Effector CD4-positive, alpha-beta T cell (primary cell): ENCODE results near the gene SOHLH1. TPM values are rescaled to one million over a fixed set of nuclear protein-coding genes. Genes with fewer than 3 reads are reported as not detected.

Experiments
- DNase-seq: peaks from one replicate; pipeline ENCODE4 v3.0.0-alpha.2; 2020
- total RNA-seq: gene quantifications from one replicate; lab custom pipeline; 2026; lab: John Stamatoyannopoulos, UW

SOHLH1 gene, protein sequence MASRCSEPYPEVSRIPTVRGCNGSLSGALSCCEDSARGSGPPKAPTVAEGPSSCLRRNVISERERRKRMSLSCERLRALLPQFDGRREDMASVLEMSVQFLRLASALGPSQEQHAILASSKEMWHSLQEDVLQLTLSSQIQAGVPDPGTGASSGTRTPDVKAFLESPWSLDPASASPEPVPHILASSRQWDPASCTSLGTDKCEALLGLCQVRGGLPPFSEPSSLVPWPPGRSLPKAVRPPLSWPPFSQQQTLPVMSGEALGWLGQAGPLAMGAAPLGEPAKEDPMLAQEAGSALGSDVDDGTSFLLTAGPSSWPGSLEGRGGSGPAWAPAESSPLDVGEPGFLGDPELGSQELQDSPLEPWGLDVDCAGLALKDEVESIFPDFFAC
- not detected for total RNA-seq

- DNase-seq, result no peak
Measured at GRCh38 chr9:135699440-135699839, at the start of gene SOHLH1. Gene SOHLH1 (minus strand): TSS chr9:135699481. CDS start chr9:135699467, 14 bp downstream.

DNA sequence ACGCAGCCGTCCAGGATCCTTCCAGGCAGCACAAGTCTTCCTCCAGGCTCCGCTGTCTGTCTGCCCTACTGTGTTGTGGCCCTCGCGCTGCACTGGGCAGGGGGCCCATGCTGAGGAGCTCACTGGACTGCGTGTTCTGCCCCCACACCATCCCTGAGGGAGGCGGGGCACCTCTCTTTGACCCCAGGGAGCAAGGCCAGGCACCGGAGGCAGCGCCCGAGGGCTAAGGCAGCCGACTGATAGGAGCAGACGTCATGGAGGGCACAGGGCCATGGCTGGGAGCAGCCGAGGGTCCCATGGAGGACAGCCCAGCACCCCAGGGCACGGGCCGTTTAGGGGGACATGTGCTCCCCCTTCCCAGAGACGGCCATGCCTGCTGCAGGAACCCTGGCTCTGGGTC, 49.4 kb upstream of the SOHLH1 start:
- no peak for DNase-seq

DNA sequence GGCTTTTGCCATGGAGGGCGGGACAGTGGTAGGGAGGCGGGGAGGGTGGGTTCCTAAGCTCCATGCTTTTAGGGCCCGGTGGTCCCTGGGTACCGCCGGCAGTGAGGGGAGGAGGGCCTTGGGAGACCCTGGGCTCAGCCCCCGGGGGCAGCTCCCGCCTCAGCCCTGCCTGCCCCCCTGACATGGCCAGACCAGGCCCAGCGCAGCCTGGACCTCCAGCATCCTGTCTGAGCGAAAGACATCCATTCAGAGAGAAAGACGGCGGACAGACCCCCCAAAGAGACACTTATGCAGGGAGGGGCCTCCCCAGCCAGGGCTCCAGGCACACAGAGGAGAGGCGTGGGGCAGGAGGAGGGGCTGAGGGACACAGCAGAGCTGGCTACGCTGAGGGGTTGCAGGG, 48.0 kb upstream of the SOHLH1 start:
- no peak for DNase-seq

DNA sequence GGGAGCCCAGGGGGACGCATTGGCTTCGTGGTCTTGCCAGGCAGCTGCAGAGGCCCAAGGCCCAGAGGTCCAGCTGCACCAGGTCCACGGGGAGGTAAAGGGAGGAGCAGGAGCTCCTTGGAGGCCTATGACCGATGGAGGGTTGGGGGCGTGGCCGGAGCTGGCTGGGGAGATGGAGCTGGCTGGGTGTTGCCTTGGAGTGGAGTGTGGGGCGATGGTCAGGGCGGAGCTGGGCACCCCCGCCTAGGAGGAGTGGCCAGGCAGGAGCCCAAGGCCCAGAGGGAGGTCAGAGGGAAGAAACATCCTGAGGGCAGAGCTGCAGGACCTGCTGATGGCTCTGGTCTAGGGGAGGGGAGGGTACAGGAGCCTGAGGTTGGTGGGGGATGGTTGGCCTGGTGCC, 47.3 kb upstream of the SOHLH1 start:
- no peak for DNase-seq

DNA sequence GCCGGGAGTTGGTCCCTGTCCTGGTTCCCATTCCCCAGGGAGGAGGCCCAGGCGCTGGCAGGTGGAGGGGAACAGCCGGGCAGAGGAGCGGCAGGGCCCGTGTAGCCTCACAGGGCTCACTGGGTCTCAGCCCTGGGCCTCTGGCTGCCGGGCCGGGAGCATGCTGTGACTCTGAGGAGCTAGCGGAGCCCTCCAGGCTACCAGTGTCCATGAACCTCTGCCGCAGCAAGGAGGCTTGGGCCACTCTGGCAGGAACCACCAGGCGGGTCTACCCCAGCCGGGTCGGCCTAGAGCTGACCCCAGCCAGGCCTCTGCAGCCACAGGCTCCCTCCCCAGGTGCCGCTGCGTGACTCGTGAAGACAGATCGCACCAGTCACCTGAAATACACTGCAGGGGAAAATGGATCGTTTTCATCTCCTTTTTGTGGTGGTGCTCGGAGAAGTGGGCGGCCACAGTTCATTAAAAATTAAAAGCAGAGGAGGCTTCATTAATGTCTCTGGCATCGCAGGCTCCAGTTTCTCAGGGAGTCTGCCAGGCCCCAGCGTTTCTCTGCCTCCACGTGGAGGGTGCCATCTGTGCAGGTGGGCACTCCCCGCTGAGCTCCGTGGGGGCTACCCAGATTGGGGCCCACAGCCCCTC, 46.5 kb upstream of the SOHLH1 start:
- no peak for DNase-seq

DNA sequence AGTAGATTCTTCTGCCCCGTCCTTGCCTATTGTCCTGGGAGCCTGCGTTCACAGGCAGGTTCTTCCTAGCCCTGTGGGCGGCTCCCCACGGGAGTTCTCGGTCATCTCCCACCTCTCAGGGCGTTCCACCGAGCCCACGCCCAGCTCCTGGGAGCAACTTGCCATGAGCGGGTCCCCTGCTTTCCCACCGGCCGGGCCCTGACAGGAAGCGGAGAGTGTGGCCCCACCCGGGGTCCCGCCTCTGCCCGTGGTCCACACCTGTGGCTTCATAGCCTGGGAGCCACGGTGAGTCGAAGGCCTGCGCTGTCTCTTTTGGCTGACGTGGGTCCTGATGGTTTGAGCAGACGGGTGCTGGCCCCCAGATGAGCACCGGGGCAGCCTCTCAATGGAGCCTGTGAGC, 45.9 kb upstream of the SOHLH1 start:
- no peak for DNase-seq

GRCh38 chr9:135744333-135745070, 45.2 kb upstream of the SOHLH1 start:
- DNase-seq, result no peak

- DNase-seq, result no peak
Measured at GRCh38 chr9:135743546-135744332, 44.5 kb upstream of the SOHLH1 start.

GRCh38 chr9:135743021-135743420, 43.7 kb upstream of the SOHLH1 start:
- DNase-seq, result no peak

DNA sequence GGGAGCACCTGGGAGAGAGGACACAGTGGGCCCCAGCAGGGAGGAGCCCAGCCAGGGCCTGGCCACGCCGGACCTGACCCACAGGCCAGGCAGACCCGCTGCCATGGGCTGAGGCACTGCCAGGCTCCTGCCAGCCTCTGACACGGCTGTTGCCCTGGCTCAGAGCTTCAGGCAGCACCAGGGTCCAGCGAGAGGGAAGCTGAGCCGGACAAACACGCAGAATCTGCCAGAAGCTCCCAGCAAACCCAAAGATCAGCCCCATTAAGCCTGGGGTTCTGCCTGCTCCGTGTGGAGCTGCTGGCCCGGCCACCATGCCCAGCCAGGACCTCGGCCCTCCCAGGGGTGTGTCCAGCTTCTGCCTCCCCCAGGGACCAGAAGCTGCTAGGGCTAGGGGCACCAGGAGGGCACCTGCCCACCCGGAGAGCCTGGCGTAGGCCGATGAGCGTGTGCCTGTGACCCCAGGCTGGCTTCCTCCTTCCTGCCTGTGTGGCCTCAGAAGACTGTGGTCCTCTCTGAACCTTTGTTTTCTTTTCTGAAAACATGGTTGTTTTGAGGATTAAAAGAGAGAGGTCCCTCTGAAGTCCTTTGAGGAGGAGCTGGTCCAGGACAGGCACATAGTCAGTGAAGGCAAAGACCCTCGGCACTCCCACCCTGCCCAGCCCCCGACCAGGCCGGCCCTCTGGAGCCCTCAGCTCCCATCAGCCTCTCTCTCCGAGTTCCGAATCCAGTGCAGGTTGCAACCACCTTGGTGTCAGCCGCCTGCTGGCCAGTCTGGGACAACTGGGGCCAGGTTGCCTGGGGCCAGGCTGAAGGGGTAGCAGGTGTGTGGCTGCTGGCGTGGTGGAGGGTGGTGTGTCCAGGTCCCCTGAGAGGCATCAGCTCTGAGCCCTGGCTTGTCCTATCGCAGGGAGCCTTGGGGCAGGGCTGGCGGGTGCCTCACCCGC, 42.3 kb upstream of the SOHLH1 start:
- no peak for DNase-seq

DNA sequence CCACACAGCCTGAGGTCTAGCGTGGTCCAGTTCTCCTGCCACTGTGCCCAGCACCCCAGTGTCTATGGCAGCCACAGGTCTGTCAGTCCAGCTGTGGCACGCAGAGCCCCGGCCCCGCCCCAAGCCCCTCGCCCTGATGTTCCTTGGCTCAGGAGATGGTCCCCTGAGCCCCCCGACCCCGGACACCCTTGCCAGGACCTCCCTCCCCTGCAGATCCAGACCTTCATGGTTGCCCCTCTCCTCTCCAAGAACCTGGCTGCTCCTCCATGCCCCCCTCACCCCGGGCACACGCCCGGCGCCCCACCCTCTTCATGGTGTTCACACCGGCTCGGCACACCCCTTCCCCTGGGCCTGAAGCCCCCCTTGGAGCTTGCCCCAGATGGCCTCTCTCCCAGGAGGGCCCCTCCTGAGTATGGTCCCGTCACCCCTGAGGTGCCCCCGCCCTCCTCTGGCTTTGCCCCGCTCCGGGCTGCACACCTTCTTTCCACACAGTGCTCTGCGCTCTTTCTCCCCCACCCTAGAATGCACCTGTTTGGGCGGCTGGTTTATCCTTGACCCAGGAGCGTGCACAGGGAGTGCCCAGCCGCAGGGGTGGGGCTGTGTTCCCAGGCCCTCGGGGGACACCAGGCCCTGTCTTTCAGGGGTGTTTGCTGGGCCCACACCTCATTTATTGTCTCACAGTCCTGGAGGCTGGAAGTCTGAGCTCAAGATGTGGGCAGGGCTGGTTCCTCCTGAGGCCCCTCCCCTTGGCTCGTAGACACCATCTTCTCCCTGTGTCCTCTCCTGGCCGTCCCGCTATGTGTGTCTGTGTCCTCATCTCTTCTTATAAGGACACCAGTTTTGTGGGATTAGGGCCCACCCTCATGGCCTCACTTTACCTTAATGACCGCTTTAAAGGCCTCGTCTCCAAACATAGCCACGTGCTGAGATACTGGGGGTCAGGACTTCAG, 40.3 kb upstream of the SOHLH1 start:
- DNase-seq, result no peak

DNA sequence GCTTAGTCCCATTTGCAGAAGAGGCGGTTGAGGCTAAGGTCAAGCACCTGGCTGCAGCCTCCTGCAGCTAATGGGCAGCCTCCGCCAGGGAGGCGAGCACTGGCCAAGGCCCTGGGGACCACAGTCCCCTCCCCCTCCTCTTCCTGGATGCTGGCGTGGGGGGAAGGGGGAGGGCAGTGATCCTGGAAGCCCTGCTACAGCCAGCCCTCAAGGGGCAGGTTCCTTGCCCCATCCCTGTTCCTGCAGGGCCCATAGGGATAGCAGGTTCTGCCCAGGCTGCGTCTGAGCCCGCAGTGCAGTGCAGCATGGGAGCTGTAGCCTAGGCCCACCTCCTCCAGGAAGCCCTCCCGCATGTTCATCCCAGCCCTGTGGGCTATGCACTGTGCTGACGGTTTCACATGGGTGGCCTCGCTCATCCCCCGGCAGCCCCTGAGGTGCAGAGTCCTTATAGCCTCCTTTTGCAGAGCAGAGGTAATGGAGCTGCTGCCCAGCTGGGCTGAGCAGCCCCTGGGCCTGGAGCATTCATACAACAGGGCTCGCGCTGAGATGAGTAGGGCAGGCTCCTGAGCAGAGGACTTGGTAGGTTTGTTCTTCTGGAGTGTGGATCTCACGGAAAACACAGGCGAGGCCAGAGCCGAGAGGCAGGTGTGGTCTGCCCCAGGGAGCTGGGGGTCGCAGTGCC, 38.7 kb upstream of the SOHLH1 start:
- DNase-seq, result no peak

DNA sequence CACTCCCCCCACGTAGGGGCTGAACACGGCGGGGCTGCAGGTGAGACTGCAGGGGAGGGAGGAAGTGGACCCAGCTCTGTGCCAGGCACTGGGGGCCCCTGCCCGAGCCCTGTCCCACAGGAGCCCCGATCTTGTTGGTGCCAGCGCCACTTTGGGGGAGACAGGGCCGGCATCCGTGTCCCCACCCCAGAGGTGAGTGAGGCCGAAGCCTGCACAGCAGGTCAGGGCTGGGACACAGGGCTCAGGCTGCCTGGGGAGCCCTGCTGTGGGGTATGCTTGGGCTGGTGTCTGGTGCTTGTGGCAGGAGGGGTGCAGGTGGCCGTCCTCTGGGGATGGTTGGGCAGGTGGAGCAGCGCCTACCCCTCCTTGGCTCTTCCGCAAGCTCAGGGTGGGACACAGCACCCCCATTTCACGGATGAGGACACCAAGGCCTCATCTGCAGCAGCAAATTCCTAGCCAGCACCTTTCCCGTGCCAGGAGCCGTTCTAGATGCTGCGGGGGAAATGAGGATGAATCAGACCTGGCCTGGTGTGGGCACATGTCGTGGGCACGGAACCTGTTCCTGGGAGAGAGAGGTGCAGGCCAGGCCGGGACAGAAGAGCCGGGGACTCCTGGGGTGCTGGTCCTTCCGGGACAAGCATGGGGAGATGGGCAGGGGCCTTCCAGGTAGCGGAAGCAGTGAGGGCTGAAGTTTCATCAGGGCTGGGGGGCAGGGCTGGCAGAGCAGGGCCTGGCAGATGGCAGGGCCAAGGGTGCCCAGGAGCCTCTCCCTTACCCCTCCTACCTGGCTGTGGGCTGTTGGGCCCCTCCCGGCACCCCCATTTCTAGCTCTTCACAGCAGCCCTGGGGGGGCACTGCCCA, 37.9 kb upstream of the SOHLH1 start:
- DNase-seq, result no peak

DNA sequence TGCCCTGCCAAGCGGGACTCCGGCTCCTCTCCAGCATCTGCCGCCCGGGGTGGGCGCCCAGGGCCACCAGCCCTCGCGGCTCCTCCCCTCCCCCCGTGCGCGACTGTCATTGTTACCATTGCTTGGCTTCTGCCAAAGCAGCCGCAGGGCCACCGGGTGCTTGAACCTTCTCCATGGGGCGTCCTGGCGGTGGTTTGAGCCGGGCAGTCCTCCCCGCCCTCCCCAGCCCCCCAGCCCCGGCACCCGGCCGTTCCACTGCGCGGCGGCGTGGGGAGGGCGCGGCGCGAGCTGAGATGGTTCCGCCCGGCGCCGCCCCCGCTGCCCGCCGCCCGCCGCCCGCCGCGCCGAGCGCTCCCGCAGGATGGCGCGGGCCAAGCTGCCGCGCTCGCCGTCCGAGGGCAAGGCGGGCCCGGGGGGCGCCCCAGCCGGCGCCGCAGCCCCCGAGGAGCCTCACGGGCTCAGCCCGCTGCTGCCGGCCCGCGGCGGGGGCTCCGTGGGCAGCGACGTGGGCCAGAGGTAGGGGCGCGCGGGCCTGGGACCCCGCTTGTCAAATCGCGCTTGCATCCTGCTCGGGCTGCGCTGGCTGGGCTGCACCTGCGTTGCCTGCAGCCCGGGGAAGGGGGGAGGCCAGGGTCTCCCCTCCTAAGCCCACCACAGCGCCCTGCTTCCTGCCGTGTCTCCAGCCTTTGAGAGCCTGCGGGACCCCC, 37.1 kb upstream of the SOHLH1 start:
- DNase-seq, result no peak

GRCh38 chr9:135734616-135735144, 35.4 kb upstream of the SOHLH1 start:
- DNase-seq, result no peak

- no peak for DNase-seq
Measured at GRCh38 chr9:135732569-135733257, 33.4 kb upstream of the SOHLH1 start.

DNA sequence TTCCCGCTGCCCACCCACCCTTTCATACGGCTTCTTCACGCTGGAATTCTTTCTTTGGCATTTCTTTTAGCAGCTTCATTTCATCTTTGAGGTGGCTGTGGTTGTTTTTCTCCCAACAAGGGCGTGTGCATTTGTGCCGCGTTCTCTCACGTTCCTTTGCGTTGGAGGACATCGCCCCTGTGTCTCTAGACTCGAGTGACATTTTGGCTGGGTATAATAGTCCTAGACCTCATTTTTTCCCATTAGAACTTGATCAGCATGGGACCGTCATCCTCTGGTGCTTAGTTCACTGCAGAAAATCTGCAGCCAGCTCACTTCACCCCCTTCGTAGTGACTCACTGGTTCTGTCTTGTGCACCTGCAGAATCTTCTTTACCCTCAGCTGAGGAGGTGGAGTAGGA, 32.2 kb upstream of the SOHLH1 start:
- DNase-seq, result no peak
